ENCODE results near the gene KCNK5. TPM values are rescaled to one million over a fixed set of nuclear protein-coding genes. Genes with fewer than 3 reads are reported as not detected.

The KCNK5 gene
- total RNA-seq, 1 donor from 2014 or later, result 36.7 TPM

GRCh38 chr6:39221779-39222641 lies 7.3 kb downstream of the KCNK5 start:
- H3K27me3 Mint-ChIP-seq (ENCODE audit: insufficient read depth), result no peaks in the 10 kb centered on the region
- peak overlapping the region; percentile 81 for H3K27ac Mint-ChIP-seq
- H3K36me3 Mint-ChIP-seq (ENCODE audit: low read depth), result peaks cover 71% of the 10 kb centered on the region
- H3K9me3 Mint-ChIP-seq, result peaks cover 12% of the 10 kb centered on the region
- H3K4me1 Mint-ChIP-seq (ENCODE audit: low read depth), result peaks cover 99% of the 10 kb centered on the region
- peak overlapping the region; percentile 88 for H3K4me3 Mint-ChIP-seq
- DNase-seq (ENCODE audit: low spot score), result no peak
- intact Hi-C loops (cut with micrococcal nuclease), result loop anchor here (2.0 kb wide), 1 partner anchor 13 kb away; no protein-coding TSS in a partner anchor

GRCh38 chr6:39221115-39221514 lies 8.2 kb downstream of the KCNK5 start:
- Mint-ChIP-seq H3K9me3 (peaks cover 12% of the 10 kb centered on the region), H3K4me1 (ENCODE audit: low read depth) (peaks cover 90% of the 10 kb centered on the region), H3K27me3 (ENCODE audit: insufficient read depth) (no peaks in the 10 kb centered on the region), H3K36me3 (ENCODE audit: low read depth) (peaks cover 68% of the 10 kb centered on the region), H3K27ac (peak overlapping the region; percentile 59), H3K4me3 (peak overlapping the region; percentile 38)
- intact Hi-C loops (cut with micrococcal nuclease), result no loop called here
- DNase-seq (ENCODE audit: low spot score), result no peak

DNA sequence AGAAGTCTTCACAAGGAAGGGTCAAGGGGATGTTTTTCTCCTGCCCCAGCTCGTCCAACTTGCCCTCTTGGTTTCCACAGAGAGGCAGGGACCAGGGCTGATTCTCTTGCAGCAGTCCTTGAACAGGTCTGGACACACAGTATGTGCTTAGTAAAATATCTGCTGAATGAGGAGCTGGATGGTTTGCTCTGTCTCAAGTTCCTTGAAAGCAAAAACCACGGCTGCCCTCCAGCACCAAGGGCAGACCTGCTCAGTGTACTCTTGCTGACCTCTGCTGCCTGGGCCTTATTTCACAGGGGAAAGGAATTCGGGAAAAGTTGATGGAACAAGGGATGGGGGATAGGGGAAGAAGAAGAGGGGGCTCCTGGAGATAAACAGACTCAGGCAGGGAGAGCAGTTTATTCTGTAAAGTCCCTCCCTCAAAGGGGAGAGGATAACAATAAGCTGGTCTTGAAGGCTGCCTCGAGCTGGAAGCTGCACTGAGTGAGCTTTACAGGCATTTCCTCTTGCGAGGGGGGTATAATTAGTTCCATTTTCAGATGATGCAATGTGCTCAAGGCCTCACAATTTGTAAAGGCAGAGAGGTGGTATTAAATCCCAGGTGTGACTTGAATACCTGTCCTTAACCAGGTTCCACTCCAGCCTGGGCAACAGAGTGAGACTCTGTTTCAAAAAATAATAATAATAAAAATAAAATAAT lies 10.3 kb downstream of the KCNK5 start:
- no peak for DNase-seq (ENCODE audit: low spot score)
- Mint-ChIP-seq H3K9me3 (peaks cover 12% of the 10 kb centered on the region), H3K4me1 (ENCODE audit: low read depth) (peaks cover 88% of the 10 kb centered on the region), H3K27me3 (ENCODE audit: insufficient read depth) (no peaks in the 10 kb centered on the region), H3K27ac (peak overlapping the region; percentile 81), H3K4me3 (no peak overlapping the region), H3K36me3 (ENCODE audit: low read depth) (peaks cover 57% of the 10 kb centered on the region)
- intact Hi-C loops (cut with micrococcal nuclease), result no loop called here

GRCh38 chr6:39217177-39217864 lies 12.0 kb downstream of the KCNK5 start:
- H3K27me3 Mint-ChIP-seq (ENCODE audit: insufficient read depth), result no peaks in the 10 kb centered on the region
- peak overlapping the region; percentile 44 for H3K27ac Mint-ChIP-seq
- peaks cover 76% of the 10 kb centered on the region for H3K4me1 Mint-ChIP-seq (ENCODE audit: low read depth)
- H3K36me3 Mint-ChIP-seq (ENCODE audit: low read depth), result peaks cover 54% of the 10 kb centered on the region
- peaks cover 4% of the 10 kb centered on the region for H3K9me3 Mint-ChIP-seq
- intact Hi-C loops (cut with micrococcal nuclease), result no loop called here
- no peak overlapping the region for H3K4me3 Mint-ChIP-seq
- no peak for DNase-seq (ENCODE audit: low spot score)

GRCh38 chr6:39215640-39216158 lies 13.6 kb downstream of the KCNK5 start:
- Mint-ChIP-seq H3K9me3 (no peaks in the 10 kb centered on the region), H3K4me1 (ENCODE audit: low read depth) (peaks cover 60% of the 10 kb centered on the region), H3K27ac (peak overlapping the region; percentile 48), H3K27me3 (ENCODE audit: insufficient read depth) (no peaks in the 10 kb centered on the region), H3K36me3 (ENCODE audit: low read depth) (peaks cover 41% of the 10 kb centered on the region), H3K4me3 (no peak overlapping the region)
- DNase-seq (ENCODE audit: low spot score), result no peak
- intact Hi-C loops (cut with micrococcal nuclease), result no loop called here

DNA sequence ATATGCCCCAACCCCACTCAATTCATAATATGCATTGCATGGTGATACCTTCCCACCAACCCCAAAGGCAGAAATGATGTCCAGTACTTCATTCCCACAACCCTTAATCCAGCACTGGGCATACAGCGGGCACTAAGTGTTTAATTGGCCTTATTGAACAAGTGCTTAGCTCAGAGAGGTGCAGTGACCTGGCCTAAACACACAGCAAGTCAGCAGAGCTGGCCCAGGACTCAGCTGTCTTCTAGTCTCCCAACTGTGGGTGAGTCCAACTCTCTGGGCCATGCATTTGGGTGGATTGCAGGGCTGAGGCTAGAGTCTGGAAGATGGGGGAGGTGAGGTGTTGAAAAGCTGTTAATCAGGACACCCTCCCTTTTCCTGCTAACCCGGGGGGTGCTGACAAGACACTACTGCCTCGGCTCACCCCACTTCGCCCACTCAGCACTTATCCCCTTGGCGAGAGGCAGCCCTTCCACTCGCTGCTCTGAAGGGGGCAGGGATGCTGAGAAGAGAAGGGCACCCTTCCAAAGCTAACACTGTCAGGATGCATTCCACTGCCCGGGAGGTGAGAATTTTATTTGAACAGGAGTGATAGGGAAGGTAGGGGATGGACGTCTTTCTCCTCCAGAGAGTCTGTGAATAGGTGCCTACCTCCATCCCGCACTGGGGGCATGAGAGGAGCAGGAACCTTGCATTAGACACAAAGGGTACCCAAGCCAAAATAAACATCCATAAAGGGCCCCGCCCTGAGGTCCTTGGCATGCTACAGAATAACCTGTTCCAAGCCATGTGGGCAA lies 14.2 kb downstream of the KCNK5 start:
- no peak overlapping the region for H3K4me3 Mint-ChIP-seq
- intact Hi-C loops (cut with micrococcal nuclease), result no loop called here

GRCh38 chr6:39214120-39214813 lies 15.0 kb downstream of the KCNK5 start:
- peaks cover 30% of the 10 kb centered on the region for H3K36me3 Mint-ChIP-seq (ENCODE audit: low read depth)
- no peak overlapping the region for H3K4me3 Mint-ChIP-seq
- H3K27me3 Mint-ChIP-seq (ENCODE audit: insufficient read depth), result no peaks in the 10 kb centered on the region
- peaks cover 61% of the 10 kb centered on the region for H3K4me1 Mint-ChIP-seq (ENCODE audit: low read depth)
- no peak for DNase-seq (ENCODE audit: low spot score)
- H3K9me3 Mint-ChIP-seq, result no peaks in the 10 kb centered on the region
- intact Hi-C loops (cut with micrococcal nuclease), result no loop called here
- peak overlapping the region; percentile 44 for H3K27ac Mint-ChIP-seq

More for the DNA sequence above, 14.2 kb downstream of the KCNK5 start:
- Mint-ChIP-seq H3K4me1 (ENCODE audit: low read depth) (peaks cover 61% of the 10 kb centered on the region), H3K27ac (peak overlapping the region; percentile 48), H3K36me3 (ENCODE audit: low read depth) (peaks cover 35% of the 10 kb centered on the region), H3K9me3 (no peaks in the 10 kb centered on the region), H3K27me3 (ENCODE audit: insufficient read depth) (no peaks in the 10 kb centered on the region)
- no peak for DNase-seq (ENCODE audit: low spot score)

- Mint-ChIP-seq H3K36me3 (ENCODE audit: low read depth) (peaks cover 27% of the 10 kb centered on the region), H3K27ac (peak overlapping the region; percentile 20), H3K4me1 (ENCODE audit: low read depth) (peaks cover 61% of the 10 kb centered on the region), H3K27me3 (ENCODE audit: insufficient read depth) (no peaks in the 10 kb centered on the region), H3K4me3 (no peak overlapping the region), H3K9me3 (no peaks in the 10 kb centered on the region)
- DNase-seq (ENCODE audit: low spot score), result no peak
- intact Hi-C loops (cut with micrococcal nuclease), result no loop called here
Observed at GRCh38 chr6:39213195-39213920, 15.9 kb downstream of the KCNK5 start.

DNA sequence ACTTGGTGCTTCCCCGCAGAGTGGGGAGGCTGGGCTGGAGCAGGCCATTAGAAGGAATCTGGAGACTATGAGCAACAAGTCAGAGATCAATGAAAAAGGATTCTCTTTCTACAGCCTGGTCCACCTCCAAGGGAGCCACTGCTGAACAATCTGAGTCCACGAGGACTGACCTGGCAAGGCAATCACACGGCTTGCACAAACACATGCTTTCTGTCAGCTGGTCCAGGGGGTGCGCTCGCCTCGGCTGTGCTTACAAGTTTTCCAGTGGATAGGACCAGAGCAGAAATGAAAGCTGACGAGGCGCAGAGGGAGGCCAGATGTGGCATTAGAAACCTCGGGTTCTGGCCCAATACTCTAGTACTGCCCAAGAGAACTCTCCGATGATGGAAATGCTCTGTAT lies 18.1 kb downstream of the KCNK5 start:
- no peaks in the 10 kb centered on the region for H3K27me3 Mint-ChIP-seq (ENCODE audit: insufficient read depth)
- H3K9me3 Mint-ChIP-seq, result no peaks in the 10 kb centered on the region
- DNase-seq (ENCODE audit: low spot score), result no peak
- peaks cover 62% of the 10 kb centered on the region for H3K4me1 Mint-ChIP-seq (ENCODE audit: low read depth)
- intact Hi-C loops (cut with micrococcal nuclease), result no loop called here
- peaks cover 23% of the 10 kb centered on the region for H3K36me3 Mint-ChIP-seq (ENCODE audit: low read depth)
- no peak overlapping the region for H3K4me3 Mint-ChIP-seq
- H3K27ac Mint-ChIP-seq, result no peak overlapping the region

DNA sequence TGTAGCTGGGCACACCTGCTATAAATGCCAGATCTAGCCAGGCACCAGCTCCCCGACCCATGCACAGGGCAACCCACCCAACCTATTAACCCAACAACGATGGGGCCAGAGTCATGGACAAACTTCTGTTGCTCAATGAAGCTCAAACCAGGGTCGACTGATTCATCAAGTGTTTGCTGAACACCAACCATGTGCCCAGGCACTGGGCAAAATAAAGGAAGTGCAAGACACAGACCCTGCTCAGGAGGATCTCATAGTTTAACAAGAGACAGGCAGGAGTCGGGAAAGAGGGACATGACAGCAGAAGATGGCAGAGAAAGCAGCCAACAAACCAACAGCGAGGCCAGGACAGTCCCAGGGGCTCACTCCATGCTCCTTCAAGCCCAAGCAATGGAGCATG lies 18.8 kb downstream of the KCNK5 start:
- DNase-seq (ENCODE audit: low spot score), result no peak
- no peaks in the 10 kb centered on the region for H3K9me3 Mint-ChIP-seq
- H3K4me3 Mint-ChIP-seq, result no peak overlapping the region
- peaks cover 23% of the 10 kb centered on the region for H3K36me3 Mint-ChIP-seq (ENCODE audit: low read depth)
- intact Hi-C loops (cut with micrococcal nuclease), result no loop called here
- peaks cover 64% of the 10 kb centered on the region for H3K4me1 Mint-ChIP-seq (ENCODE audit: low read depth)
- no peaks in the 10 kb centered on the region for H3K27me3 Mint-ChIP-seq (ENCODE audit: insufficient read depth)
- H3K27ac Mint-ChIP-seq, result peak overlapping the region; percentile 67

DNA sequence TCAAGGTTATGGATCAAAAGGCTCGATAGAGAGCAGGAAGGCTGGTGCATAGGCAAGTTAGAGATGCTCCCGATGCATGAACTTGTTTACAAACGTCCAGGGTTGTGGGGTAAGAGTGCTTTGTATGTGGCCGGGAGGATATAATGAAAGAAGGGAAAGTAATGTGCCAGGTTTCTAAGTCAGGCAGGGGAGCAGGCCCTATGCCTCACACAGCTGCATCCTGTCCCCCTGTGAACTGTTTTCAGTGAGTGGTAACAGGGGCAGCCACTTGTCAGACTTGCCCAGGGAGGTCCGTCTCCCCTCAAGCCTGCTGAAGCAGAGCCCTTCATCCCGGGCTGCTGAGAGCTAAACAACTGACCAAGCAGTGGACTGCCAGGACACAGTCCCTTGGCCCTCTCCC lies 19.4 kb downstream of the KCNK5 start:
- intact Hi-C loops (cut with micrococcal nuclease), result loop anchor here (2.0 kb wide), 1 partner anchor 13 kb away; no protein-coding TSS in a partner anchor
- Mint-ChIP-seq H3K4me1 (ENCODE audit: low read depth) (peaks cover 60% of the 10 kb centered on the region), H3K27ac (peak overlapping the region; percentile 67), H3K27me3 (ENCODE audit: insufficient read depth) (no peaks in the 10 kb centered on the region), H3K36me3 (ENCODE audit: low read depth) (peaks cover 22% of the 10 kb centered on the region), H3K9me3 (no peaks in the 10 kb centered on the region), H3K4me3 (peak overlapping the region; percentile 37)
- DNase-seq (ENCODE audit: low spot score), result no peak

All from activated T-helper 1 cell treated with anti-CD3 and anti-CD28 coated beads, Interleukin-12 subunit alpha, Interleukin-12 subunit beta, Interleukin-2, Interleukin-4 antibody, amounts not matched to agents 30 ng/mL and 10 ng/mL and 1 ng/mL, durations not matched to agents 14 hours and 24 hours and 36 hours (primary cell).